Measurements from ENCODE around the gene TBX10. TPM values are rescaled to one million over a fixed set of nuclear protein-coding genes. Genes with fewer than 3 reads are reported as not detected.

The TBX10 gene
- polyA plus RNA-seq, 1 donor from 2014 or later: not detected

DNA sequence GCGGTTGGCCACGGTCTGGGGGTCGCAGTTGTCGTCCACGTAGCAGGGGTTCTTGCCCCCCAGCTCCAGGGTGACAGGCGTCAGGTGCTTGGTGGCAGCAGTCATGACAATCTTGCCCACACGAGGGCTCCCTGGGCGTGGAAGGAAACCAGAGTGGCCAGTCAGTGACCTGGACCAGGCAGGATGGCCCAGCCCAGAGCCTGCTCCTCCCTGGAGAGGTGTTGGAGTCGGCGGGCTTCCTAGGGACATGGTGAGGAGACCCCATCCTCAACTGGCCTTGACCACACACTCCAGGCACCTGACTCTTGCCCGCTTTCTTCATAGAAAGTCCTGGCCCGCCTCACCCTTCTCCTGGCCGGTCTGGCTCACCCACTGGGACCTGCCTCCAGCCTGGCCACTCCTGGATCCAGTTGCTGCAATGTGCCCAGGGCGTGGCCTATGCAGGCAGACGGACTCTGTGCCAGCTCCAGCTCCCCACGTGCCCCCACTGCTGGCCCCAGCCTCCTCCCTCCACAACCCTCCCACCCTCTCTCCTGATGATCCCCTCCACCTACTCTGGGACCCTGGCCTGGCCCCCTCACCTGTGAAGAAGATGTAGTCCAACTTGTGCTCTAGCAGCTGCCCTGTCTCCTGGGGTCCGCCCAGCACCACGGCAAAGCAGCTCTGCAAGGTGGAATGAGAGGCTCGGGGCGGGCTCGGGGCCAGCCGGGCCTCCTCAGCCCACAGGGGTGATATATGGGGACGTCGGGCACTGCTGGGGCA lies 26.2 kb upstream of the TBX10 start (continued):
- no peak for TF ChIP-seq EP300 (conservative IDR thresholded peaks at IDR 0.05; ENCODE audit: poor library complexity, severe bottlenecking)
- TF ChIP-seq EZH2 (IDR thresholded peaks at IDR 0.05; ENCODE audit: borderline replicate concordance, insufficient read depth, low read length, poor library complexity, severe bottlenecking): no peak

DNA sequence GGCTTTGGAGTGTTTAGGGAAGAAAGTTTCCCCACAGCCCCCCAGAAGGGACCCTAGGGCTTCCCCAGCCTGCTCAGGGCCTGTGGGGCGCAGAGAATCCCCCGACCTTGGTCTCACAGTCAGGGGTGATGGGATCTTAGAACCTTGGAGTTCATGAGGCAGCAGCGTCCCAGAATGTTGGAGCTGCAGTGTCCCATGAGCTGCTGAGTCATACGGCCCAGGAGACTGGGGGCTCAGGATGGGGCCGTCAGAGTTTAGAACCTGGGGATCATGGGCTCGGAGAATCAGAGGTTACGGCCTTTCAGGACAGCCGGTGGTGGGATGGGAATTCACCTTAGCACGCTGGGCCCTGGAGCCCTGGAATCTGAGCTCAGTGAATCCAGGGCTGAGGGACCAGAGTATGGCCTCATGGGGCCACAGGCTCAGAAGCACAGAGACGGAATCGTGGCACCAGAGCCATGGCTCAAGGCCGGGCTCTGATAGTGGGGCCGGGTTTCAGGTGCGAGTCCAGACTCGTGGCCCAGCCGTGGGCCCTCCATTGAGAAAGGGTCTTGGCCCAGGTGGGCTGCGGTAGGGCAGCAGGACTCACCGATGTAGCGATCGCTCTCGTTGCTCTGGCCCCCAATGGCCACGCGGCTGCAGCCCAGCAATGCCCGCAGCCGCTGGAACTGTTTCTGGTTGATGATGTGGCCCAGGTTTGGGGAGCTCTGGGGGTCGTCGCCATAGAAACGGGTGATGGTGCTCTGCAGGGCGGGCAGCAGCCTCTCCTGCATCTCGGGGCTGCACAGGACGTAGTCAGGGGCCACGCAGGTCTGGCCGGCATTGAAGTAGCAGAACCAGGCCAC lies 25.4 kb upstream of the TBX10 start:
- TF ChIP-seq EZH2 (IDR thresholded peaks at IDR 0.05; ENCODE audit: borderline replicate concordance, insufficient read depth, low read length, poor library complexity, severe bottlenecking) (no peak), POLR2AphosphoS5 (IDR thresholded peaks at IDR 0.05) (no peak)
- TF ChIP-seq, protein P1, sequence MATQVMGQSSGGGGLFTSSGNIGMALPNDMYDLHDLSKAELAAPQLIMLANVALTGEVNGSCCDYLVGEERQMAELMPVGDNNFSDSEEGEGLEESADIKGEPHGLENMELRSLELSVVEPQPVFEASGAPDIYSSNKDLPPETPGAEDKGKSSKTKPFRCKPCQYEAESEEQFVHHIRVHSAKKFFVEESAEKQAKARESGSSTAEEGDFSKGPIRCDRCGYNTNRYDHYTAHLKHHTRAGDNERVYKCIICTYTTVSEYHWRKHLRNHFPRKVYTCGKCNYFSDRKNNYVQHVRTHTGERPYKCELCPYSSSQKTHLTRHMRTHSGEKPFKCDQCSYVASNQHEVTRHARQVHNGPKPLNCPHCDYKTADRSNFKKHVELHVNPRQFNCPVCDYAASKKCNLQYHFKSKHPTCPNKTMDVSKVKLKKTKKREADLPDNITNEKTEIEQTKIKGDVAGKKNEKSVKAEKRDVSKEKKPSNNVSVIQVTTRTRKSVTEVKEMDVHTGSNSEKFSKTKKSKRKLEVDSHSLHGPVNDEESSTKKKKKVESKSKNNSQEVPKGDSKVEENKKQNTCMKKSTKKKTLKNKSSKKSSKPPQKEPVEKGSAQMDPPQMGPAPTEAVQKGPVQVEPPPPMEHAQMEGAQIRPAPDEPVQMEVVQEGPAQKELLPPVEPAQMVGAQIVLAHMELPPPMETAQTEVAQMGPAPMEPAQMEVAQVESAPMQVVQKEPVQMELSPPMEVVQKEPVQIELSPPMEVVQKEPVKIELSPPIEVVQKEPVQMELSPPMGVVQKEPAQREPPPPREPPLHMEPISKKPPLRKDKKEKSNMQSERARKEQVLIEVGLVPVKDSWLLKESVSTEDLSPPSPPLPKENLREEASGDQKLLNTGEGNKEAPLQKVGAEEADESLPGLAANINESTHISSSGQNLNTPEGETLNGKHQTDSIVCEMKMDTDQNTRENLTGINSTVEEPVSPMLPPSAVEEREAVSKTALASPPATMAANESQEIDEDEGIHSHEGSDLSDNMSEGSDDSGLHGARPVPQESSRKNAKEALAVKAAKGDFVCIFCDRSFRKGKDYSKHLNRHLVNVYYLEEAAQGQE (IDR thresholded peaks at IDR 0.05; ENCODE audit: borderline replicate concordance): no peak
- Histone ChIP-seq H3K27me3 (ENCODE audit: insufficient read depth, low read depth, low read length) (no peaks in the 10 kb centered on the region), H3K9me2 (ENCODE audit: insufficient read depth, low read length) (no peaks in the 10 kb centered on the region), H3K9me3 (ENCODE audit: low read length) (no peaks in the 10 kb centered on the region), H3K4me3 (ENCODE audit: low read length) (no peak overlapping the region), H3F3A (ENCODE audit: insufficient read depth, low read length, poor library complexity, severe bottlenecking) (no peaks in the 10 kb centered on the region), H3K9ac (ENCODE audit: low read length) (no peak overlapping the region), H3K36me3 (ENCODE audit: insufficient read depth, low read length) (no peaks in the 10 kb centered on the region), H3K4me2 (ENCODE audit: low read length) (no peak overlapping the region), H3K79me2 (replicated peaks; ENCODE audit: insufficient read depth, low read length) (no peaks in the 10 kb centered on the region), H4K20me1 (ENCODE audit: insufficient read depth) (no peaks in the 10 kb centered on the region), H2AFZ (ENCODE audit: low read depth, low read length) (no peak overlapping the region), H3K27ac (ENCODE audit: low read length) (no peak overlapping the region)

DNA sequence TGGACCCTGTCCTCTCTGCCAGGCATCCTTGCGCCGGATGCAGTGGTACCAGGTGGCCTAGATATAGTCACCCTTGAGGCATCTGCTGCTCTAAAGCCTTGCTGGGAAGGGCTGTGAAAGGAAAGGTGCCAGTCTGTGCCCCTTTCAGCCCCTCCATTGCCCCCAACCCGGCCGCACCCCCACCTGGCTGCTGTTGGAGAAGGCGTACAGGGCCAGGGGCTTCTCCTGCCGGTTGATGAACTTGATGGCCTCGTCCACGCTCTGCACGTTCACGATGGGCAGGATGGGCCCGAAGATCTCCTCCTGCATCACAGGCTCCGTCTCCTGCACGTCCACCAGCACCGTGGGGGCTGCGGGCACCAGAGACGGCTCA lies 24.6 kb upstream of the TBX10 start:
- H3K9ac ChIP-seq (ENCODE audit: low read length): no peak overlapping the region

More for the DNA sequence above, 24.6 kb upstream of the TBX10 start:
- Histone ChIP-seq H3K79me2 (replicated peaks; ENCODE audit: insufficient read depth, low read length) (no peaks in the 10 kb centered on the region), H3K4me3 (ENCODE audit: low read length) (no peak overlapping the region), H3K27ac (ENCODE audit: low read length) (no peak overlapping the region), H3K4me2 (ENCODE audit: low read length) (no peak overlapping the region), H4K20me1 (ENCODE audit: insufficient read depth) (no peaks in the 10 kb centered on the region), H3K27me3 (ENCODE audit: insufficient read depth, low read depth, low read length) (no peaks in the 10 kb centered on the region), H3K36me3 (ENCODE audit: insufficient read depth, low read length) (no peaks in the 10 kb centered on the region), H3K9me3 (ENCODE audit: low read length) (no peaks in the 10 kb centered on the region), H2AFZ (ENCODE audit: low read depth, low read length) (no peak overlapping the region), H3F3A (ENCODE audit: insufficient read depth, low read length, poor library complexity, severe bottlenecking) (no peaks in the 10 kb centered on the region), H3K9me2 (ENCODE audit: insufficient read depth, low read length) (no peaks in the 10 kb centered on the region)
- TF ChIP-seq, protein P2, sequence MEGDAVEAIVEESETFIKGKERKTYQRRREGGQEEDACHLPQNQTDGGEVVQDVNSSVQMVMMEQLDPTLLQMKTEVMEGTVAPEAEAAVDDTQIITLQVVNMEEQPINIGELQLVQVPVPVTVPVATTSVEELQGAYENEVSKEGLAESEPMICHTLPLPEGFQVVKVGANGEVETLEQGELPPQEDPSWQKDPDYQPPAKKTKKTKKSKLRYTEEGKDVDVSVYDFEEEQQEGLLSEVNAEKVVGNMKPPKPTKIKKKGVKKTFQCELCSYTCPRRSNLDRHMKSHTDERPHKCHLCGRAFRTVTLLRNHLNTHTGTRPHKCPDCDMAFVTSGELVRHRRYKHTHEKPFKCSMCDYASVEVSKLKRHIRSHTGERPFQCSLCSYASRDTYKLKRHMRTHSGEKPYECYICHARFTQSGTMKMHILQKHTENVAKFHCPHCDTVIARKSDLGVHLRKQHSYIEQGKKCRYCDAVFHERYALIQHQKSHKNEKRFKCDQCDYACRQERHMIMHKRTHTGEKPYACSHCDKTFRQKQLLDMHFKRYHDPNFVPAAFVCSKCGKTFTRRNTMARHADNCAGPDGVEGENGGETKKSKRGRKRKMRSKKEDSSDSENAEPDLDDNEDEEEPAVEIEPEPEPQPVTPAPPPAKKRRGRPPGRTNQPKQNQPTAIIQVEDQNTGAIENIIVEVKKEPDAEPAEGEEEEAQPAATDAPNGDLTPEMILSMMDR (IDR thresholded peaks at IDR 0.05; ENCODE audit: poor library complexity, severe bottlenecking): no peak
- TF ChIP-seq, protein P1 (IDR thresholded peaks at IDR 0.05; ENCODE audit: borderline replicate concordance): no peak
- TF ChIP-seq MXI1 (conservative IDR thresholded peaks at IDR 0.05; ENCODE audit: poor library complexity, severe bottlenecking) (no peak), EP300 (conservative IDR thresholded peaks at IDR 0.05; ENCODE audit: poor library complexity, severe bottlenecking) (no peak), POLR2AphosphoS5 (IDR thresholded peaks at IDR 0.05) (no peak), TAF1 (IDR thresholded peaks at IDR 0.05; ENCODE audit: low read depth) (no peak), SMC3 (conservative IDR thresholded peaks at IDR 0.05; ENCODE audit: poor library complexity) (no peak)

All from neural cell (in vitro differentiated cells).